GM12892 (cell line): ENCODE measurements around the gene TSN.

Experiments used
- POLR2A ChIP-seq: IDR thresholded peaks from 2 replicates; pipeline ENCODE4 v1.6.1; 2011; ENCODE audit warnings: low read depth, low read length, control low read depth
- POLR2AphosphoS5 ChIP-seq: IDR thresholded peaks from 2 replicates; pipeline ENCODE4 v1.6.1; 2011; ENCODE audit warnings: low read depth, low read length, control low read depth

DNA sequence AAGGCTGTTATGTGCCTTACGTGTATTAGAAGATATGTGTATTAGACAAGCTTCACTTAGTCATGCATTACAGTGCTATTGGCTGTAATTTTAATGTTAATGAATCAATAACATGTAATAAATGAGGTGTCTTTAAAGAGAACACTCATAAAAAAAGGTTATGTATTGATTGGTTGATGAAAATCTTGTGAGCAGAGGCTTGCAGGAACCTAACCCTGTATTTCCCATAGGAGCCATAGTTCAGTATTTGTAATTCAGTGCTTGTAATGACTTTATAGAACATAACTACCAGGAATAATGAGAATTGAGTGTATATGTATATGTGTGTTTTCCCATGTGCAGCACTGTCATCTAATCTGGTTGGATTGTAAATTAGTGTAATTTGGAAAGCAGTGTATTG lies 33.2 kb downstream of the TSN start:
- TF ChIP-seq POLR2A (no peak), POLR2AphosphoS5 (no peak)
